Activated CD8-positive, alpha-beta T cell treated with anti-CD3 and anti-CD28 coated beads for 36 hours (primary cell): ENCODE data around the gene ACTL6A. TPM values are rescaled to one million over a fixed set of nuclear protein-coding genes. Genes with fewer than 3 reads are reported as not detected.

Source experiments
- ATAC-seq: fragments of 200-7000 bp; cut with Tn5 transposase; one replicate; pipeline ENCODE4 v1.10.0; 2021; ENCODE audit warnings: mild to moderate bottlenecking, moderate library complexity
- CTCF ChIA-PET: fragments of 350-600 bp; sonication (Branson Sonifier 250); formaldehyde crosslinking; loops from one replicate; lab custom pipeline; 2021; ENCODE audit warnings: antibody characterized with exemption; lab: Charles Lee
- POLR2A ChIA-PET: fragments of 350-600 bp; sonication (Branson Sonifier 250); formaldehyde crosslinking; loops from one replicate; lab custom pipeline; 2021; ENCODE audit warnings: antibody characterized with exemption; lab: Charles Lee
- DNase-seq: peaks from one replicate; pipeline ENCODE4 v3.0.0-alpha.2; 2020
- H3K27ac Mint-ChIP-seq: one replicate; pipeline ENCODE4 v1.8.0; 2021; ENCODE audit warnings: mild to moderate bottlenecking, mixed read lengths
- H3K27me3 Mint-ChIP-seq: one replicate; pipeline ENCODE4 v1.8.0; 2021; ENCODE audit warnings: mixed read lengths
- H3K36me3 Mint-ChIP-seq: one replicate; pipeline ENCODE4 v1.8.0; 2021; ENCODE audit warnings: low read depth, mixed read lengths
- H3K4me1 Mint-ChIP-seq: one replicate; pipeline ENCODE4 v1.8.0; 2021; ENCODE audit warnings: low read depth, mixed read lengths
- H3K4me3 Mint-ChIP-seq: one replicate; pipeline ENCODE4 v1.8.0; 2021; ENCODE audit warnings: mild to moderate bottlenecking, moderate library complexity, mixed read lengths
- H3K9me3 Mint-ChIP-seq: one replicate; pipeline ENCODE4 v1.8.0; 2021; ENCODE audit warnings: mixed read lengths
- intact Hi-C: fragments of 100-400 bp; cut with micrococcal nuclease; formaldehyde crosslinking; loops from one replicate; pipeline ENCODE4 v1.10.0; 2022
- total RNA-seq, 2 experiments: library from RNA; stranded (reverse); gene quantifications; one replicate each; pipeline ENCODE4 v1.2.3, GENCODE V29; 2021
- TF ChIP-seq, protein P1 (sequence below): fragments of 200-600 bp; IDR thresholded peaks from one replicate; pipeline ENCODE4 v1.8.0; 2022; ENCODE audit warnings: antibody characterized with exemption, mild to moderate bottlenecking

ACTL6A gene
- total RNA-seq, 2 experiments from 2014 or later = 87.1 to 88.4 TPM

DNA sequence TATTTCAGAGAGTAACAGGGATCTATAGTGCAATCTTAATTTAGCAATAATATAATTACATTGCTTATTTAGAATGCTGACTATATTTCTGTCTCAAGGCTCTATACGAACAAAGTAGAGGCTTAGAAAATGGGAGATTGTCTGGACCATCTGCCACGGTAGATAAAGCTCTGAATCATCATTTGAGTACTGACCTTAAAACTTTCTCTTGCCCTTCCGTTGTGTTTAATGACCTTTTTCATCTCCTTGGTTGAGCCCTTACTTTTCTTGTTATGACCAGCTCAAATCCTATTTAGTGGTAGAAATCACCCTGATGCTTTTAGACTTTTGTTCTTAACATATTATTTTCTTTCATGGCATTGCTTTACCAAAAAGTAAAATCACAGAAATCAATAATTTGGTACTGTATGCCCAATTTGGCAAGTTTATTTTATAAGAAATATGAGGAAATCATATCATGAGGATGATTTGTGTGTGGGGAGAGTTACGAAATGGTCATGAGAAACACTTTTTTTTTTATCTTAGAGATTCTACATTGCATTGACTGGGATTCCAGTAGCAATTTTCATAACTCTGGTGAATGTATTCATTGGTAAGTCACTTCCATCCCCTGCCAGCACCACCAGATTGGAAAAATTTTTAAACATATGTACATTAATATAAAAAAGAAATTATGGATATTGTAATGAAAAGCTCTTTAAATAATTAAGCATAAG lies 52.9 kb downstream of the ACTL6A start:
- no peak overlapping the region for H3K4me3 Mint-ChIP-seq
- peaks cover 9% of the 10 kb centered on the region for H3K4me1 Mint-ChIP-seq
- H3K27ac Mint-ChIP-seq = no peak overlapping the region
- DNase-seq = no peak
- H3K9me3 Mint-ChIP-seq = no peaks in the 10 kb centered on the region
- intact Hi-C loops = no loop called here
- TF ChIP-seq, protein P1, sequence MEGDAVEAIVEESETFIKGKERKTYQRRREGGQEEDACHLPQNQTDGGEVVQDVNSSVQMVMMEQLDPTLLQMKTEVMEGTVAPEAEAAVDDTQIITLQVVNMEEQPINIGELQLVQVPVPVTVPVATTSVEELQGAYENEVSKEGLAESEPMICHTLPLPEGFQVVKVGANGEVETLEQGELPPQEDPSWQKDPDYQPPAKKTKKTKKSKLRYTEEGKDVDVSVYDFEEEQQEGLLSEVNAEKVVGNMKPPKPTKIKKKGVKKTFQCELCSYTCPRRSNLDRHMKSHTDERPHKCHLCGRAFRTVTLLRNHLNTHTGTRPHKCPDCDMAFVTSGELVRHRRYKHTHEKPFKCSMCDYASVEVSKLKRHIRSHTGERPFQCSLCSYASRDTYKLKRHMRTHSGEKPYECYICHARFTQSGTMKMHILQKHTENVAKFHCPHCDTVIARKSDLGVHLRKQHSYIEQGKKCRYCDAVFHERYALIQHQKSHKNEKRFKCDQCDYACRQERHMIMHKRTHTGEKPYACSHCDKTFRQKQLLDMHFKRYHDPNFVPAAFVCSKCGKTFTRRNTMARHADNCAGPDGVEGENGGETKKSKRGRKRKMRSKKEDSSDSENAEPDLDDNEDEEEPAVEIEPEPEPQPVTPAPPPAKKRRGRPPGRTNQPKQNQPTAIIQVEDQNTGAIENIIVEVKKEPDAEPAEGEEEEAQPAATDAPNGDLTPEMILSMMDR = no peak
- no peaks in the 10 kb centered on the region for H3K27me3 Mint-ChIP-seq
- H3K36me3 Mint-ChIP-seq = peaks cover 32% of the 10 kb centered on the region
- no peak for ATAC-seq
- ChIA-PET CTCF (interaction anchor here (1.3 to 1.9 kb wide), 2 partner anchors 11 to 35 kb away, joined by 4 to 7 read pairs; partner anchors contain the start of genes MRPL47 and NDUFB5), POLR2A (no interaction called here)

DNA sequence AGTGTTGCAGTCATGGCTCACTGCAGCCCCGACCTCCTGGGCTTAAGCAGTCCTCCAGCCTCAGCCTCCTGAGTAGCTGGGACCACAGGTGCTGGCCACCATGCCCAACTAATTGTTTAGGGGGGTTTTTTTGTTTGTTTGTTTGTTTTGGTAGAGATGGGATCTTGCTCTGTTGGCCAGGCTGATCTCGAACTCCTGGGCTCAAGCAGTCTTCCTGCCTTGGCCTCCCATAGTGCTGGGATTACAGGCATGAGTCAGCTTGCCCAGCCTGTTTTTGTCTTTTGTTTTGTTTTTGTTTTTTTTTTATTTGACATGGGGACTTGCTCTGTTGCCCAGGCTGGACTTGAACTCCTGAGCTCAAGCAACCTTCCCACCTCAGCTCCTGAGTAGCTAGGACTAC lies 59.3 kb downstream of the ACTL6A start:
- TF ChIP-seq, protein P1 = no peak
- H3K36me3 Mint-ChIP-seq = peaks cover 52% of the 10 kb centered on the region
- ATAC-seq (no peak), DNase-seq (no peak)
- H3K27me3 Mint-ChIP-seq = no peaks in the 10 kb centered on the region
- intact Hi-C loops = no loop called here
- H3K27ac Mint-ChIP-seq = no peak overlapping the region
- no peak overlapping the region for H3K4me3 Mint-ChIP-seq
- POLR2A ChIA-PET = interaction anchor here (1.3 kb wide), 1 partner anchor 17 kb away, joined by 3 read pairs; the partner anchor contains the start of genes MRPL47 and NDUFB5
- no peaks in the 10 kb centered on the region for H3K4me1 Mint-ChIP-seq
- CTCF ChIA-PET = interaction anchor here (2.4 kb wide), 1 partner anchor 28 kb away, joined by 7 read pairs; no protein-coding TSS in a partner anchor
- H3K9me3 Mint-ChIP-seq = no peaks in the 10 kb centered on the region

- Mint-ChIP-seq H3K27ac (no peak overlapping the region), H3K4me1 (no peaks in the 10 kb centered on the region), H3K27me3 (no peaks in the 10 kb centered on the region), H3K4me3 (no peak overlapping the region), H3K9me3 (no peaks in the 10 kb centered on the region), H3K36me3 (peaks cover 37% of the 10 kb centered on the region)
- ATAC-seq (no peak), DNase-seq (no peak)
- ChIA-PET CTCF (no interaction called here), POLR2A (no interaction called here)
- TF ChIP-seq, protein P1 = no peak
- intact Hi-C loops = no loop called here
These were observed 61.7 kb downstream of the ACTL6A start for GRCh38 chr3:179624451-179624850.

DNA sequence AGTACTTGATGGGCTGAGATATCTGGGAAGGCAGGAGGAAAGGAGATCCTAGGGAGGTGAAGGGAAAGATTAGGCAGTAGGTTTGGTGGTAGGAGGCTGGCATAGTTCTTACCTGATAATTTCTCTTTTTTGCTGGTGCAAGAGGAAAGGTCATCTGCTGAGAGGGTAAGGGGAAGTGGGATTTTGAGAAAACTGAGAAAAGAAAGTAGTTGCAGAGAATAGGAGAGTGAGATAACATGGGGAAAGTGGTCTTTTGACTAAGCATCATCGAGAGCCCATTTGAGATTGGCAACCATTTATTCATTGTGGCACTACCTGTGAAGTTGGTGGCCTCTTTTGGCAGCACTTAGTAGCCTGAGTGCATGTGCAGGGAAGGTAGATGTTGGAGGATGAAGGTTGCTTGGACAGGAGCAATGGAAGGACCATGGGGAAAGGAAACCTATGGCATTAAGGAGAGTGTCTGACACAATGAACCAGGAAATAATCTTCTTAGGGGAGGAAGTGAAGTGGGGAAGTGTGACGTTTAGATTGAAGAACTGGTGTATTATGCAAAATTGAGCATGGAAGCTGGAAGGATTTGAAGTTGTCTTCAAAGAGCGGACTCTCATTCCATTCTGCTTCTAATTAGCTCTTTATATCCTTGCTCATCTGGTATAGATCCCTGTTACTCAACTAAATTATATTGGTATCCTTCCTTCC lies 68.2 kb downstream of the ACTL6A start:
- DNase-seq = no peak
- no peak for ATAC-seq
- Mint-ChIP-seq H3K27me3 (no peaks in the 10 kb centered on the region), H3K9me3 (no peaks in the 10 kb centered on the region), H3K4me3 (no peak overlapping the region), H3K36me3 (peaks cover under 1% of the 10 kb centered on the region), H3K27ac (no peak overlapping the region), H3K4me1 (no peaks in the 10 kb centered on the region)
- ChIA-PET CTCF (no interaction called here), POLR2A (no interaction called here)
- intact Hi-C loops = no loop called here
- TF ChIP-seq, protein P1 = no peak

Other genes starting within 250 kb of the ACTL6A start
- 10 to 100 TPM; 35.1 to 35.4 TPM for gene ZNF639, start 239.9 kb upstream of the ACTL6A start, total RNA-seq
- 10 to 100 TPM; 31.9 to 34.8 TPM for gene MFN1, start 215.2 kb upstream of the ACTL6A start, total RNA-seq
- 1 to 10 TPM; 1.1 to 1.3 TPM for gene GNB4, start 111.5 kb upstream of the ACTL6A start, total RNA-seq
- gene MRPL47, start 41.7 kb downstream of the ACTL6A start, total RNA-seq = 10 to 100 TPM; 57.7 to 62.4 TPM
- gene NDUFB5, start 41.9 kb downstream of the ACTL6A start, total RNA-seq = 100 to 1,000 TPM; 110 to 113 TPM
- gene USP13, start 90.1 kb downstream of the ACTL6A start, total RNA-seq = 10 to 100 TPM in 1 of 2 experiments, 1 to 10 TPM in 1; 9.6 to 11.7 TPM